Measurements from ENCODE around the gene BRSK2.
A peak's percentile ranks its signal among the peaks of the same experiment; 100 is the strongest.

BRSK2 gene

DNA sequence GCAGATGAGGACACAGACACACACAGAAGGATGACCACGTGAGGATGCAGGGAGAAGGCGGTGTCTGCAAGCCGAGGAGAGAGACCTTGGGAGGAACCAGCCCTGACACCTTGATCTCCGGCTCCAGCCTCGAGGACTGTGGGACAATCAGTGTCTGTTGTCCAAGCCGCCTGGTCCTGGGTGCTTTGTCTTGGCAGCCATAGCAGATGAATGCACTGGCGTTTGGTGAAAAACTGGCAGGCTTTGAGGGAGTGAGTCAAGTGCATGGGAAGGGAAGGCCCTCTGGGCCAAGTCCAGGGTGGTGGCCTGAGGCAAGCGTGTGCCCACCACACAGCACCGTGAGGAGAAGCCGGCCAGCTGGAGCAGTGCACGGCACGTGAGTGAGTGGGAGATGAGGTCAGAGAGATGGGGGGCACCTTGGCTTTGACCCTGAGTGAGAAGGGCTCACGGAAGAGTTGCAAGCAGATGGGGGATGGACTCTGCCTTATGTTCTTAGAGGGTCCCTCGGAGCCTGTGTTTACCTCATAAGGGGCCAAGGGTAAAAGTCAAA is 12.4 kb upstream of the BRSK2 start:
- no peak for DNase-seq

DNA sequence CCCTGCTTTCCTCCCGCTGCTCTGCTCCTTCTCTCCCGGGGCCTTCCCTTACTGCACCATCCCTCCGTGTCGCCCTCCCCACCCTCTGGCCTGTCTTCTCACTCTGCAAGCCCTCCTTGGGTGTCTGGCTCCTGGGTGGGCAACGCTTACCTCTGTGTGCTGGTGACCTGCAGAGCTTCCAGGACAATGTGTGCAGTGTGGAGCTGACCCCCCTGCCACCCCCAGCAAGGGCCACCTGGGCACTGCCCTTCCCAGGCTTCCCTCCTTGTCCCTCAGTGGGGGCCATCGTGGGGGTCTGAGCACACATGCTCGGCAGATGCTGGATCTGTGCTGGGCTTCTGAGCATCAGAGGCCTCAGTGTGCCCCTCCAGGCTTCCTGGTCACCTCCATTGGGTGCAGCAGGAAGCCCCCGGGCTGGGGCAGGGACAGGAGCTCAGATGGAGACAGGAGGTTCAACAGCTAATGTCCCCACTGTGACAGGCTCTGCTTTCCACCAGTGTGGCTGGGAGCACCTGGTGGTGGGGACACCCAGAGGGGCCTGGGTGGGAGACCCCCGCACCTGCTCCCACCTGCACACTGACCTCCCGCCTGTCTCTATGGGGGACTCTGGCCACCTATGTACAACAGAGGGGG is 7.8 kb upstream of the BRSK2 start:
- no peak for DNase-seq

DNA sequence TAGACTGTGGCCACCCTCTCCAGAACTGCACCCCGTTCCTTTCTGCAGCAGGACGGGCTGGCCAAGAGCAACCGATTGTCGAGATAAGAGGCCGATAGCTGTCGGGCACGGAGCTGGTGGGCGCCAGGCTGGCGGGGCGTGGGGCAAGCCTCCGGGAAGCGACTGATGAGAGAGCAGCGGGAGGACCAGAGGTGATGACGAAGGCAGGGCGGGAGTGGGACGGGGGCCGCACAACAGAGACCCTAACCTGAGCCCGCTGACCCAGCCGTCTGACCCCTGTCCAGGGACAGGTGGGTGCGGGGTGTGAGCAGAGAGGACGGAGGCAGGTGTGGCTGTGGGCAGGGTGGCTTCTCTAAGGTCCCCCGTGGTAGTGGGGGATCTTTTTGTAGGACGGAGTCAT is 7.3 kb upstream of the BRSK2 start:
- DNase-seq: no peak

DNA sequence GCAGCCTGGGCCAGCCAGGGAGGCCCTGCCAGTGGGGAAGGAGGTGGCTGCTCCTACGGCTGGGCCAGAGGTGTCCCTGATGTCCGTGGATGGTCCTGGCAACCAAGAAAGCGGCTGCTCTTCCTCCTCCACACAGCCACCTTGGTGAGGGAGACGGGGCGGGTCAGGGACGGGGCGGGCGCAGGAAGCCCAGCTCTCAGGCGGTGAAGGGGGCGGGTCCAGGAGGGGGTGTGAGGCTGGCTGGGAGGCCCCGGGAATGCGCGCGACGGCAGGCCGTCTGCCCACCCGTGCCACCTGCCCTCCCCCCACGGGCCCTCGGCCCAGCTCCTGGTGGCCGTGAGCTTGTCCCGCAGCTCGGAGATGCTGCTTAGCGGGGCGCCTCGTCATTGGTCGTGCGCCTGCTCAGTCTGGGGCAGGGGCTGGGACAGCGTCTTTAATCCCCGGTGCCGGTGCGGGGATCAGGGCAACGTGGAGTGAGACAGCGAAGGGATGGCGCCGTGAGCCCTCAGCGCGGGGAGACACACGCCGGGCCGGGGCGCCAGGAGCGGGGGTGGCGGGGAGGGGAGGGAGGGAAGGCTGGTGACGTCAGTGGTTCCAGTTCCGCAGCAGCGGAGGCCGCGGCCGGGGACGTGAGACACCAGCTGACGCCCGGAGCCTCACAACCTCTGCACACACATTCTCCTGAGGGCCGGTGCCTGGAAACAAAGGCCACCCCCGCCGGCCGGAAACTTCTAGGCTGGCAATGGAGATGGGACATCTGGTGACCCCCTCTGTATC is 6.7 kb upstream of the BRSK2 start:
- DNase-seq: no peak

DNA sequence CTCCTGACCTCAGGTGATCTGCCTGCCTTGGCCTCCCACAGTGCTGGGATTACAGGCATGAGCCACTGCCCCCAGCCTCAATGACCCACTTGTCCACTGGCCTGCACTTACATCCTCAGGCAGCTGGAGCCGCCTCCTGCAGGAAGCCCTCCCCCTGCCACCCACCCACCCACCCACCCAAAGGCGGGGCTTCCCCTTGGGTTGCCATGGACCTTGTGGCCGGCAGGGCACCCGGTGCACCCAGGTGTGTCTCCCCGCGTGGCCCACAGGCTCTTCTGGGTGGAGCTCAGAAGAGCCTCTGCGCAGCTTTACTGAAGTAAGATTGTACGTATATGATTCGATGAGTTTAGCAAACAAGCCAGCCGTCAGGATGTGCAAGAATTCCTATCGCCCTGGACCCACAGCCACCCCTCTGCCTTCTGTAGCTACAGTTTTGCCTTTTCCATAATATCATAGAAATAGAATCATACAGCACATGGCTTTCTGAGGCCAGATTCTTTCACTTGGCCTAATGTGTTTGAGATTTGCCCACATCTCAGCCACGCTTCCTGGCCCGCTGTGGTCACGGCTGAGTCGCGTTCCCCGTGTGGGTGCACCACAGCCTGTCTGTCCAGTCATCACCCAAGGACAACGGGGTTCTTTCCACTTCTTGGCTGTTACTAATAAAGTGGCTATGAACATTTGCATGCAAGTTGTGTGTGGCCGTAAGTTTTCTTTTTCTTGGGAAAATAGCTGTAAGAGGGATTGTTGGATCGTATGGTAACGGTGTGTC is 5.3 kb upstream of the BRSK2 start:
- DNase-seq: no peak

DNA sequence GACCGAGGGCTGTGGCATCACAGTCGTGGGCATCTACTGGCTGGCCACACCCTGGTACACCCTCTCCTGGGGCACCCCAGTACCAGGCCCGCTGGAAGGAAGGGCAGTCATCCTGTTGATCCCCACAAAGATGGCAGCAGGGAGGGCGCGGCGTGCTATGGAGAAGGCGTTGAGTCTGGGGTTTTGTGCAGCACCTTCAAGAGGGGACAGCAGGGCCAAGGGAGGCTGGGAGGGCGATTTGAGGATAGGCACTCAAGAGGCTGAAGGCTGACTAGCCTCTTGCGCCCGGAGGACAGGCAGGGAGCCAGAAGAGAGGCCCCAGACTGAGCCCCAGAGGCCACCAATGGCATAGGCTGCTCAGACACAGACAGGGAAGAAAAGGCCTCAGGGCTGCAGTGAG is 2.2 kb upstream of the BRSK2 start:
- no peak for DNase-seq

DNA sequence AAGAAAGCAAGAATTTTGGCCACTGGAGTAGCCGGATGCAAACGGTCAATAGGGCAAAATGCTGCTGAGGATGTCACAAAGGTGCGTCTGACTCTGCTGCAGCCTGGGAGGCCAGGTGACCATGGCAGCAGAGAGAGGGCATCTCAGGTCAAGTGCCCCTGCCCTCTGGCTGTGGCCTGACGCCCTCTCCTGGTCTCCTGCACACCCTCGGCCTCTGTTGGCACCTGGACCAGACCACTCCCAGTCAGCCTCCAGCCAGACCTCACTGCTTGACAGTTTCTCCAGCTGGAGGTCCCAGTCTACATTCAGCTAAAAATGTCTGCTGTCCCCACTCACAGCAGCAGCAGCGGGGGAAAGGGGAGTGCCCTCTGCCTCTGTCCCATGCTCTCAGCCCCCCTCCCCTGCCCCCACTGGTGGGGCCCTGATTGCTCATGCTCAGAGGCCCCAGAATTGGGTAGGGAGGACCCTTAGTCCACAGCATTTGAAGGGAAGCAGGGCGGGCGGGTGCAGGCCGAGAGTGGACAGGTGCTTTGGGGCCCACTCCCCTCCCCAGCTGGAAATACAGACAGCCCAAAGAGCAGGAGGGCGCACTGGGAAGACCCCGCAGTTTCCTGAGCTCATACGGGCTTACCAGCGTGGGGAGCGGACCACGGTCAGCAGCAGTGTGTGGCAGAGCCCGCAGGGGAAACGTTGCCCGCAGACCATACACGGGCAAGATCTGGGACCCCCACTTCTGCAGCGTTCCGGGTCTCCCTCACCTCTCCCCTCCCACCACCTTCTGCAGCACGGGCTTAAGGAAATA is 1.6 kb upstream of the BRSK2 start:
- no peak for DNase-seq

DNA sequence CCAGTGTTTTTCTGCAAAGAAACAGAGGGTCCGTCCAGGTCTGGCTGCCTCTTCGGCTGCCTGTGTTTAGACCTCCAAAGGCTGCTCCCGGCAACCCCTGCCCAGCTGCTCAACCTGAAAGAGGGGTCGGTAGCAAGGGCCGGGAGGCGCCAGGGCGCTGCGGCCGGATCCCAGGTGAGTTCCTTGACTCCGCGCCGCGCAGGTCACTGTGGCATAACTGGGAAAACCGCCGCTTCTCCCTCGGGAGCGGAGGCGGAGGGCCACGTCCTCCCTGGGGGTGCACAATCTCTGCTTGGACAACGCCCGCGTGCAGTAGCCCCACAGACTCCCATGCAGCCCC is 1.0 kb upstream of the BRSK2 start:
- no peak for DNase-seq

DNA sequence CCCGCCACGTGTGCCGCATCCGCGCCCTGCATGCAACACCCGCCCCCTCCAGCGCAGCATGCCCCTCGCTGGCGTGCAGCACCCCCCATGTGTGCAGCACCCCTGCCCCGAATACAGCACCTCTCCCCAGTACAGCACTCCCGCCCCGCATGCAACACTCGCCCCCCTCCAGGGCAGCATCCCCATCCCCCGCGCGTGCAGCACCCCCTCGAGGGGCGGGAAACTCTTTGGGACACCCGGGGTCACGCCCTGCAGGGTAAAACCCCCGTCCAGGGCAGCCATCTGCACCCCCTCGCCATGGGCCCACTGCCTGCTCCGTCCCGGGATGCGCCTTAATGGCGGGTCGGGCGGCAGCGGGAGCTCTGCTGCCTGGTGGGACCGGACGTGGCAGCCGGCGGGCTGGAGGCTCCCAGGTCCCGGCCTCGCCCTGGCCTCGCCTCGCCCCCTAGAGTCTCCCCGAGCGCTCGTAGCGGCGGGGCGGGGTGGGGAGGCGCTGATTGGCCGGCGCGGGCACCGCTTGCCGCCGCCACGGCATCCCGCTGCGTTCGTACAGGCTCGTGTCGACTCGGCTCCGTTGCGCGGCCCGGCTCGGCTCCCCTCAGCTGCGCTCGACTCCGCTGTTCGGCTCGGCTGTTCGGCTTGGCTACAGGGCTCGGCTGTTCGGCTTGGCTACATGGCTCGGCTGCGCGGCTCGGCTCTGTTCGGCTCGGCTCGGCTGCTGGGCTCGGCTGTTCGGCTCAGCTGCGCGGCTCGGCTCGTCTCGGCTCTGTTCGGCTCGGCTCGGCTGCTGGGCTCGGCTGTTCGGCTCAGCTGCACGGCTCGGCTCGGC is 417 bp upstream of the BRSK2 start:
- peak; percentile 91 for DNase-seq

DNA sequence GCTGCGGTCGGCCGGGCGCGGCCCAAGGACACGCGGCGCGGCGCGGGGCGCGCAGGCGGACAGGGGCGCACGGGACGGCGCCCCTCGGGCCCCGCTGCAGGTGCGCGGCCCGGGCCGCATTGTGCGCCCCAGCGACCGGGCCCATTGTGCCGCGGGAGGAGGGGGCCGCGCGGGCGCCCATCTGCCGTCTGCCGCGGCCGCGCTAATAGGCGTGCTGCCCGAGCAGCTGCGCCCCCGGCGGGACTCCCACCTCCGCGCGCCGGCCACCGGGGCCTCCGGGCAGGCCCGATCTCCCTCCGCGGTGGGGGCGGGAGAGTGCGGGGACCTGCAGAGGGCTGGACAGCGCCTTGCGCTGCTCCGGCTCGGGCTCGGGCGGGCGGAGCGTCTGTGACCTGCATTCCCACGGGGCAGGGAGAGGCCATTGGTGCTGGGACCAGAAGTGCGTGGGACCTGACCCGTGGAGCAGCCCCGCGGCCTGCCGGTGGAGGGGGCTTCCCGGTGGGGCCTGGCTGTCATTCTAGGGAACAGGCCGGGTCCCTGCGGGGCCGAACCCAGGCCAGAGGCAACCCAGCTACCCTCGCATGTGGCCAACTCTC is 933 bp downstream of the BRSK2 start:
- DNase-seq: no peak

DNA sequence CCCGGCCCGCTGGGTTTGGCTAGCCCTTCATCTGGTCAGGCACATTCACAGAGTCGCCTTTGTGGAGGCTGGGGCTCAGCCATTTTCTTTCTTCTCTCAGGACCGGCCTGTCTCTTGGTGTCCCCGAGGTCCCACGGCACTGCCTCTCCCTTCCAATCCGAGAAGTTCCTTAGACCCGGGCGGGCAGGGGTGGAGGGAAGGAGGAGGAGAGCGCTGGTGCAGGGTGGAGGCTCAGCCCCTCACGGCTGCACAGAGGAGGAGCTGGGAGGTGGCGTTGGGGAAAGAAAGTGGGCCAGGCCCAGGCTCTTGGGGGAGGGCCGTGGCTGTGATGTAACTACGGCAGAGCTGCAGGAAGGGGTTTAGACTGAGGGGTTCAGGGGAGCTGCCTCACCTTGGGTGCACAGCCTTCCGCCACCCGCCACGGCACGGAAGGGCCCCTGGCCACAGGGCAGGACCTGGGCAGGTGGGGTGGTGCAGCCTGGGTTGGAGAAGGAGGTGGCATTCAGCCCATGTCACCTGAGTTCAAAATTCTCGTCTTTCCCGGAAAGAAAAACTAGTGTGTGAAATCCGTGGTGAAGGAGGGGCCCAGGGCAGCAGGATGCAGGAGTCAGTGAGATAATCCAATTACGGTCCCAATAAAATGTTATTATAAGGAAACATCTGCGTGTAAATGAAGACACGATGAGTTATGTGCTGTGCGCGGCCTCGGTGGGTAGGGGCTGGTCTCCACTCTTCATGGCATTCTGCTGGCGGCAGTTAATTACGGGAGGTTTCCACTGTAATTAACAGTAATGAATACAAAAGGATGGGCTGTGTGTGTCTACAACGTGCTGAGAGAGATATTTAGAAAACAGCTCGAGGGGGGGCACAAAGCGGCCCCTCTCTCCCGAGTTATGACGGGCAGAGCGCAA is 1.7 kb downstream of the BRSK2 start:
- no peak for DNase-seq

DNA sequence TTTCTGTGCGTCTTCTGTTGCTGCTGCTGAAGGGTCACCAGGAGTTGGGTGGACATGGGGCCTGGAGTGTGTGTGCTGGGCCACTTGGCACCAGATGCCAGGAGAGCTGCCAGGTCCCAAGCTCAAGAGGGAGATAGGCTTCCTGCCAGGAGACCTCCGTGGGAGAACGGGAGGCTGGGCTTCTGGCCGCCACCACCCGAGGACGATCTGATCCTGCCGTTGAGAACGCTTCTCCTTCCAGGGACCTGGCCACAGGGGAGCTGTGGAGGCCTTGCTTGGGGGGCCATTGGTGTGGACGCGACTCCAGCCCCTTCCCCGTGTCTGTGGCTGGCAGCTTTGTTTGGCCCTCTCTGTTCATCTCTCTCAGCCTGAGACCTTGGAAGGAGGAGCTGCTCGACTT is 2.4 kb downstream of the BRSK2 start:
- no peak for DNase-seq

DNA sequence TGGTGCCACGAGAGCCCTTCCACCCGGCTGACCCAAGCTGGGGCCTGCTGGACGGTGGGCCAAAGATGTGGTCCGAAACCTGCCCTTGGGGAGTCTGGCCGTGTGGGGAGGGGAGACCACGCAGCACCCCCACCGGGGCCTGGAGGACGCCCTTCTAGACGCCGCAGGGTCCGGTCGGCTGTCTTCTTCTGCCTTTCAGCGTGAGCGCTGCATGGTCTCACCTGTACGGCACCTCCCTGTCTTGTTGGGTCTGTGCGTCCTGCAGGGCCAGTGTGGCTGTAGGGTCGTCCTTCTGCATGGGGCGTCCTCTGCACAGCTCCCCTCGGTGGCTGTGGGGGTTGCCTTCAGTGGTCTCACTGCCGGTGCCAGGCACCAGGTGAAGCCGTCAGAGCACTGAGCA is 2.8 kb downstream of the BRSK2 start:
- no peak for DNase-seq

DNA sequence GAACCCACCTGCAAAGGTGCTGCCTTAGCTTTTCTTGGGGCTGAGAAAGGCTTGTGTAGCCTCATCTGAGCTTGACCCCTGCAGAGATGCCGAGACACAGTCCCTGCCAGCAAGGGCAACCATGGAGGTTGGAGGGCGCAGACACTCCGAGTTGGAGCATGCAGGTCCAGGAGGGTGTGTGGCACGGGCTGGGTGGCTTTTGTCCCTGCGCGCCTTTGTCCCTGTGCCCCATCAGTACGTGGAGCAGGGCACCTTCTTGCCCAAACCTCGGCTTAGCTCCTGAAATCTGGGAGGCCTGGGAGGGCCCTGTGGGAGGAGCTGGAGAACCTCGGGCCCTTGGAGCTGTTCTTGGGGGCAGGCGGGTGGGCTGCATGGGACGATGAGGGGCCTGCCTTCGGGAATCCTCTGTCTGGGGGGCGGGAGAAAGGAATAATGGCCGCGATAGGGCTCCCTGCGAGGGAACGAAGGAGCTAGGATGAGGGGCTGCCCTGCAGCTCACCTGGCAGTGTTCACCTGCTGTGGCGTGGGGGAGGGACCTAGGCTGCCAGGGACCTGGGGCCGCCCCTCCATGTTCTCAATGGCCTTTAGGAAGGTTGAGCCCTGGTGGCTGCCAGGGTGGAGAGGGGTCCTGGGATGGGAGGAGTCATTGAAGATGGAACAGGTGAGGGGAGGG is 3.4 kb downstream of the BRSK2 start:
- no peak for DNase-seq

DNA sequence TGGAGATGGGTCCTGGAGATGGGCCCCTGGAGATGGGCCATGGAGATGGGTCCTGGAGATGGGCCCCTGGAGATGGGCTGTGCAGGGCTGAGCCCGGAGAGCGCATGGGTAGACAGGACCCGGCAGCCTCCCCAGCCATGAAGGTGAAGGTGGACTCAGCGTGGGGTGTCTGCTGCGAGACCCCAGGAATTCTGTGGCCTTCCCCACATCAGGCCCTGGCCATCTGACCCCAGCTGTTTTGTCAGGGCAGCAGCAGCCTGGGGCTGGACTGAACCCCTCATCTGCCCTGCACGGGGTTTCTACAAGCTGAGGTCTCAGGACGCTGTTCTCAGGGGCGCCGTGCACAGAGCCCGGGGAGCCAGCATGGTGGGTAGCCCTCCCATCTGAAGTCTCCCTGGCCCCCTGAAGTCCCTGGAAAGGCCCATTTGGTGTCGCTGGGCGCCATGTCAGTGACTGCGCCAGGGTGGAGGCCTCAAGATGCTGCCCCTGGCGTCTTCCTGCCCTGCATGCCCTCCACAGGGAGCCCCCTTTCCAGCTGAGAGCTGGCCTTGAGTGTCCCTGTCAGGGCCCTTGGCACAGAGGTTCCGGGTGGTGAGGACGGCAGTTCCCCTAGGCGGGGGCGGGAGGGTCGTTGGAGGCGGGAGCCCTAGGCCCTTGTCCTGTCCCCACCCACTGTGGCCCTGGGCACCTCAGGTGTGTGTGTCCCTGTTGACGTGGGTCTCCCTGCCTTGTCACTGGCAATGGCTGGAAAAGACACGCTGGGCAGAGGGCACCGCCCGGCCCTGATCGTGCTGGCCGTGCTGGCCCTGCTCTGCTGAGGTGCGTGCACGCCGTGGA is 5.4 kb downstream of the BRSK2 start:
- no peak for DNase-seq

DNA sequence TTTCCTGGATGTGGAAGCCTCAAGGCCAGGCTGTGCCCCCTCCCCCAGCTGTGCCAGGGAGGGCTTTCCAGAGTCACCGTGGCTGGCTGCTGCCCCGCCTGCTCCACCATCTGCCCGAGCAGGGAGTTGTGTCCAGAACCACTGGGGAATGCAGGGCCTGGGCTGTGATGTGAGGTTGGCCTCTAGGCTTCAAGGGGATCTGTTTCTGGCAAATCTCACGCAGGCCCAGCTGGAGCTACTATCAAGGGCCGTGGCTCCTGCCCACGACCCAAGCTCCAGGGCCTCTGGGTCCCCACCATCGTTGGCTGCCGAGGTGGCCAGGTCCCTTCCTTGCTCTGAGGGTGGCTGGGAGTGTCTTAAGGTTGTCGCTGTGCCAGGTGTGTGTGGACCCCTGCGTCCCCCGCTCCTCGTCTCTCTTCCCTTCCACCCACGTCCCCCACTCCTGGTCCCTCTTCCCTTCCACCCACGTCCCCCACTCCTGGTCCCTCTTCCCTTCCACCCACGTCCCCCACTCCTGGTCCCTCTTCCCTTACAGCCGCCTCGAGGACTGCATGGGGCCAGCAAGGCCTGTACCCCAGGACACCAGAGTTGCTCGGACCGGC is 6.1 kb downstream of the BRSK2 start:
- DNase-seq: no peak

DNA sequence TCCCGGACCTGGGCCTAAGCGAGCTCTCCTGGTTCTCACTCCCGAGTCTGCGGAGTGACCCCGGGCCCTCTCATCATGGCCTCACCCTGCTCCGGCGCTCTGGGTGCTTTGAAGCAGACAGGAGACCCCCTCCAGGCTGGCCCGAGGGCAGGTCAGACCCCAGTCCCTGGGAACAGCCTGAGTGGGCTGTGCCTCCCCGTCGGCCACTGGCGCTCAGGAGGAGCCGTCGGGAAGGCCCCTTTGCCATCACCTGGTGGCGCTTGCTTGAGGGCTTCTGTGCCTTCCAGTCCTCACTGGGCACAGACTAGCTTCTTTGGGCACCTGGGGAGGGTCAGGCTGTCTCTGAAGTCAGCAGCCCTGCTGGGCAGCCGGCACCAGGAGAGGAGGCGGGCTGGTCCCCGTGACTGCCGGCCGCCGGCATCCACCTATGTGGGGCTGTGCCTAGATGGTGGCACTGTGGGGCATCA is 6.7 kb downstream of the BRSK2 start:
- DNase-seq: no peak

DNA sequence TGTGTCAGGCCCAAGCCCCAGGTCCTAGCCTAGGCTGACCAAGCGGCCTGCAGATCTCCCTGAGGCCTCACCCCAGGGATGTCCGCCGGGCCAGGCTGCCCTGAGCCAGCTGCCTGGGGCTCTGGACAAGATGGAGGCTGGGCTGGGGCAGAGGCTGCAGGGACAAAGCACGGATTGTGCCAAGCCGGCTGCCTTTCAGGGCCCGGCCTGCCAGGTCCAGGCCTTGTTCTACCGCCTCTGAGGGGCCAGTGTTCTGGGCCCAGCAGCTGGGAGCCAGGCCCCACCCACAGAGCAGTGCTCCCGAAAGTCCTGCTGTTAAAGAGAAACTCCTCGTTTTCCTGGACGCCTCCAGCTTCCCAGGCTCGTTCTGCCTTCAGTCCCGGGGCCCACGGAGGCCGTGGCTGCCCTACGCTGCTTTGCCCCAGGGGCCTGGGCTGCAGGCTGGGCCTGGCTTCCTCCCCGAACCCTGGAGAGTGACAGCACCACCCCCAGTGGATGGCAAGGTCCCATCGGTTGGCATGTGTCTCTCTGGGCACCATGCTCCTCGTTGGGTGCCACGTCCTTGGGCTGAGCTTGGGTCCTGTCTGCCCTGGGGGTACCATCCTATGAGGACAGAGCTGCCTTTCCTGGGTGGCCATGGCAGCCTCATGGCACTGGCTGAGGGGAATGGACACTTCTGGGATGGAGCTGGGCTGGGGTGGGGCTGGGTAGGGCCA is 7.6 kb downstream of the BRSK2 start:
- no peak for DNase-seq
